WTC11 (cell line): ENCODE data around the gene GLO1. TPM values are rescaled to one million over a fixed set of nuclear protein-coding genes. Genes with fewer than 3 reads are reported as not detected.

ENCODE experiments used
- ATAC-seq: fragments of 200-7000 bp; cut with Tn5 transposase; 2 replicates; pipeline ENCODE4 v1.10.0; 2021; ENCODE audit warnings: mild to moderate bottlenecking, moderate library complexity
- CTCF ChIA-PET: fragments of 300-600 bp; sonication (Branson Sonifier 250); formaldehyde crosslinking; loops from one replicate; lab custom pipeline; 2021; ENCODE audit warnings: antibody characterized with exemption; lab: Charles Lee
- POLR2A ChIA-PET: fragments of 350-600 bp; sonication (Branson Sonifier 250); formaldehyde crosslinking; loops from one replicate; lab custom pipeline; 2021; ENCODE audit warnings: antibody characterized with exemption; lab: Charles Lee
- DNase-seq: peaks from one replicate; pipeline ENCODE4 v3.0.0; 2021; ENCODE audit warnings: low spot score
- H3K27ac Mint-ChIP-seq: 2 replicates; pipeline ENCODE4 v1.8.0; 2021; ENCODE audit warnings: mixed read lengths
- H3K27me3 Mint-ChIP-seq: 2 replicates; pipeline ENCODE4 v1.8.0; 2021; ENCODE audit warnings: low read depth, mild to moderate bottlenecking, moderate library complexity, mixed read lengths
- H3K36me3 Mint-ChIP-seq: 2 replicates; pipeline ENCODE4 v1.8.0; 2021; ENCODE audit warnings: mixed read lengths
- H3K4me1 Mint-ChIP-seq: 2 replicates; pipeline ENCODE4 v1.8.0; 2022; ENCODE audit warnings: mixed read lengths
- H3K4me3 Mint-ChIP-seq: 2 replicates; pipeline ENCODE4 v1.8.0; 2021; ENCODE audit warnings: mild to moderate bottlenecking, moderate library complexity, mixed read lengths
- H3K9me3 Mint-ChIP-seq: 2 replicates; pipeline ENCODE4 v1.8.0; 2021; ENCODE audit warnings: mixed read lengths
- AFF4 ChIP-seq: sonication (generic); formaldehyde crosslinking; IDR thresholded peaks from 2 replicates; pipeline ENCODE4 v1.8.1; 2023; ENCODE audit warnings: mild to moderate bottlenecking, missing genetic modification reagents, borderline replicate concordance
- HMGA2 ChIP-seq: fragments of 250-450 bp; sonication (Bioruptor Pico); IDR thresholded peaks from 2 replicates; pipeline ENCODE4 v1.4.0; 2021; ENCODE audit warnings: mild to moderate bottlenecking, moderate library complexity
- NFE2L1 ChIP-seq: sonication (generic); formaldehyde crosslinking; IDR thresholded peaks from 2 replicates; pipeline ENCODE4 v1.8.1; 2023; ENCODE audit warnings: missing genetic modification reagents
- NR2C2 ChIP-seq: sonication (generic); formaldehyde crosslinking; IDR thresholded peaks from 2 replicates; pipeline ENCODE4 v1.8.0; 2022; ENCODE audit warnings: mild to moderate bottlenecking, missing genetic modification reagents
- OVOL2 ChIP-seq: fragments of 250-450 bp; sonication (Bioruptor Pico); IDR thresholded peaks from 2 replicates; pipeline ENCODE4 v1.9.0; 2021; ENCODE audit warnings: mild to moderate bottlenecking, borderline replicate concordance
- SMAD4 ChIP-seq: sonication (generic); formaldehyde crosslinking; IDR thresholded peaks from 2 replicates; pipeline ENCODE4 v1.8.0; 2022; ENCODE audit warnings: mild to moderate bottlenecking, missing genetic modification reagents
- ZSCAN18 ChIP-seq: fragments of 250-450 bp; sonication (Bioruptor Pico); IDR thresholded peaks from 2 replicates; pipeline ENCODE4 v2.1.2; 2022; ENCODE audit warnings: mild to moderate bottlenecking, moderate library complexity
- total RNA-seq: library from RNA; stranded (reverse); gene quantifications from 3 replicates; pipeline ENCODE4 v1.2.3, GENCODE V29; 2021
- TF ChIP-seq, protein P1 (sequence below): sonication (generic); formaldehyde crosslinking; IDR thresholded peaks from 2 replicates; pipeline ENCODE4 v1.8.0; 2023; ENCODE audit warnings: missing genetic modification reagents, mild to moderate bottlenecking, borderline replicate concordance
- TF ChIP-seq, protein P2 (sequence below): fragments of 250-450 bp; sonication (Bioruptor Pico); conservative IDR thresholded peaks from 2 replicates; pipeline ENCODE4 v1.9.0; 2021; ENCODE audit warnings: mild to moderate bottlenecking
- TF ChIP-seq, protein P3 (sequence below): sonication (generic); formaldehyde crosslinking; IDR thresholded peaks from 2 replicates; pipeline ENCODE4 v1.8.1; 2022; ENCODE audit warnings: mild to moderate bottlenecking, missing genetic modification reagents, moderate library complexity, borderline replicate concordance
- TF ChIP-seq, protein P4 (sequence below): fragments of 200-600 bp; IDR thresholded peaks from 2 replicates; pipeline ENCODE4 v1.8.0; 2022; ENCODE audit warnings: antibody characterized with exemption

The GLO1 gene
- total RNA-seq, 1 experiment from 2014 or later = 147 TPM

DNA sequence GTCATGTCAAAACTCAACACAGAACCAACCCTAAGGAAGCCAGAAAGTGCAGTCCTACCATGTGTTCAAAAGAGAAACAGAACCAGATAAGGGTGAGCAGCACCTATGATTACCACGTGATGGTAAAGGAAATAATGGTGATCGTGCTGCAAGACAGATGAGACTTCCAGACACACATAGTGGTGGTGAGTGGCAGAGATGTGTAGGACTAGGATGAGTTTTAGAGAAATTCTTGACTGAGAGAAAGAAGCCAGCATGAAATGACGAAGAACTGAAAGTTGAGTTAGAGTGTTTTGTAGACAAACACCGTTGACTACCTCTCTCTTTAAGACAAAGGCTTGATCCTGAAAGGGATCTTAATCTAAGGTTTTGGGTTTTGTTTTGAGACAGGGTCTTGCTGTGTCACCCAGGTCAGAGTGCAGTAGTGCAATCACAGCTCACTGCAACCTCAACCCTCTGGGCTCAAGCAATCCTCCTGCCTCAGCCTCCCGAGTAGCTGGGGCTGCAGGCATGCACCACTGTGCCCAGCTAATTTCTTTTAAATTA lies 52.7 kb downstream of the GLO1 start:
- Mint-ChIP-seq H3K4me3 (no peak overlapping the region), H3K36me3 (peaks cover 5% of the 10 kb centered on the region), H3K9me3 (peaks cover 7% of the 10 kb centered on the region), H3K27me3 (no peaks in the 10 kb centered on the region), H3K4me1 (peaks cover 7% of the 10 kb centered on the region), H3K27ac (no peak overlapping the region)
- ATAC-seq (no peak), DNase-seq (no peak)
- POLR2A ChIA-PET = no interaction called here
- CTCF ChIA-PET = no interaction called here
- TF ChIP-seq NFE2L1 = no peak
- no peak for TF ChIP-seq OVOL2 (CRISPR knock-in tag)
- no peak for TF ChIP-seq SMAD4 (CRISPR knock-in tag)
- TF ChIP-seq, protein P1, sequence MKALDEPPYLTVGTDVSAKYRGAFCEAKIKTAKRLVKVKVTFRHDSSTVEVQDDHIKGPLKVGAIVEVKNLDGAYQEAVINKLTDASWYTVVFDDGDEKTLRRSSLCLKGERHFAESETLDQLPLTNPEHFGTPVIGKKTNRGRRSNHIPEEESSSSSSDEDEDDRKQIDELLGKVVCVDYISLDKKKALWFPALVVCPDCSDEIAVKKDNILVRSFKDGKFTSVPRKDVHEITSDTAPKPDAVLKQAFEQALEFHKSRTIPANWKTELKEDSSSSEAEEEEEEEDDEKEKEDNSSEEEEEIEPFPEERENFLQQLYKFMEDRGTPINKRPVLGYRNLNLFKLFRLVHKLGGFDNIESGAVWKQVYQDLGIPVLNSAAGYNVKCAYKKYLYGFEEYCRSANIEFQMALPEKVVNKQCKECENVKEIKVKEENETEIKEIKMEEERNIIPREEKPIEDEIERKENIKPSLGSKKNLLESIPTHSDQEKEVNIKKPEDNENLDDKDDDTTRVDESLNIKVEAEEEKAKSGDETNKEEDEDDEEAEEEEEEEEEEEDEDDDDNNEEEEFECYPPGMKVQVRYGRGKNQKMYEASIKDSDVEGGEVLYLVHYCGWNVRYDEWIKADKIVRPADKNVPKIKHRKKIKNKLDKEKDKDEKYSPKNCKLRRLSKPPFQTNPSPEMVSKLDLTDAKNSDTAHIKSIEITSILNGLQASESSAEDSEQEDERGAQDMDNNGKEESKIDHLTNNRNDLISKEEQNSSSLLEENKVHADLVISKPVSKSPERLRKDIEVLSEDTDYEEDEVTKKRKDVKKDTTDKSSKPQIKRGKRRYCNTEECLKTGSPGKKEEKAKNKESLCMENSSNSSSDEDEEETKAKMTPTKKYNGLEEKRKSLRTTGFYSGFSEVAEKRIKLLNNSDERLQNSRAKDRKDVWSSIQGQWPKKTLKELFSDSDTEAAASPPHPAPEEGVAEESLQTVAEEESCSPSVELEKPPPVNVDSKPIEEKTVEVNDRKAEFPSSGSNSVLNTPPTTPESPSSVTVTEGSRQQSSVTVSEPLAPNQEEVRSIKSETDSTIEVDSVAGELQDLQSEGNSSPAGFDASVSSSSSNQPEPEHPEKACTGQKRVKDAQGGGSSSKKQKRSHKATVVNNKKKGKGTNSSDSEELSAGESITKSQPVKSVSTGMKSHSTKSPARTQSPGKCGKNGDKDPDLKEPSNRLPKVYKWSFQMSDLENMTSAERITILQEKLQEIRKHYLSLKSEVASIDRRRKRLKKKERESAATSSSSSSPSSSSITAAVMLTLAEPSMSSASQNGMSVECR (CRISPR knock-in tag) = no peak
- no peak for TF ChIP-seq AFF4 (CRISPR knock-in tag)
- TF ChIP-seq, protein P2, sequence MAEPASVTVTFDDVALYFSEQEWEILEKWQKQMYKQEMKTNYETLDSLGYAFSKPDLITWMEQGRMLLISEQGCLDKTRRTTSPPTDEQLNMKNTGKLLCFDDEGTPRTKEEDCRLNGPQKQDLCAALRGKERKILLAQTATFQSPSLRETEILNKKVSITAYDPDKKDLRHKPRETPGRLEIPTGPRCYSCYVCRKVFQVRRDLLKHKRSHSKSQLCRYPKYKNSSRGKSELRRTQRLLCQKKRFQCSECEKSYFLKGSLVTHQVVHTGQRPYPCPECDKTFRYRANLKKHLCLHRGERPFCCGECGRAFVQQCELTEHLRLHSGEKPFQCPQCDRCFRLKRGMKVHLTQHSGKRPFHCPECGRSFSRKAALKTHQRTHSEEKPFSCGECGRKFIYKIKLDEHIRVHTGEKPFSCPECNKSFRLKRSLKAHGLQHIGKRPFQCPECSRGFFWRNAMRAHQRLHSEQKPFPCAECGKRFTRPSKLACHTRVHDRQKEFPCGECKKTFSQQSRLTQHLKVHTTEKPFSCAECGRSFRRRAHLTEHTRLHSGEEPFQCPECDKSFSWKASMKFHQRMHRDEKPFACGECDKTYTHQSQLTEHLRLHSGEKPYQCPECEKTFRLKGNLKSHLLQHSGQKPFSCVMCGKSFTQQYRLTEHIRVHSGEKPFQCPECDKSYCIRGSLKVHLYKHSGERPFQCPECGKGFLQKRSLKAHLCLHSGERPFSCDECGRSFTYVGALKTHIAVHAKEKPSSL (CRISPR knock-in tag) = no peak
- no peak for TF ChIP-seq ZSCAN18 (CRISPR knock-in tag)
- TF ChIP-seq, protein P3, sequence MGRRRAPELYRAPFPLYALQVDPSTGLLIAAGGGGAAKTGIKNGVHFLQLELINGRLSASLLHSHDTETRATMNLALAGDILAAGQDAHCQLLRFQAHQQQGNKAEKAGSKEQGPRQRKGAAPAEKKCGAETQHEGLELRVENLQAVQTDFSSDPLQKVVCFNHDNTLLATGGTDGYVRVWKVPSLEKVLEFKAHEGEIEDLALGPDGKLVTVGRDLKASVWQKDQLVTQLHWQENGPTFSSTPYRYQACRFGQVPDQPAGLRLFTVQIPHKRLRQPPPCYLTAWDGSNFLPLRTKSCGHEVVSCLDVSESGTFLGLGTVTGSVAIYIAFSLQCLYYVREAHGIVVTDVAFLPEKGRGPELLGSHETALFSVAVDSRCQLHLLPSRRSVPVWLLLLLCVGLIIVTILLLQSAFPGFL (CRISPR knock-in tag) = no peak
- TF ChIP-seq, protein P4, sequence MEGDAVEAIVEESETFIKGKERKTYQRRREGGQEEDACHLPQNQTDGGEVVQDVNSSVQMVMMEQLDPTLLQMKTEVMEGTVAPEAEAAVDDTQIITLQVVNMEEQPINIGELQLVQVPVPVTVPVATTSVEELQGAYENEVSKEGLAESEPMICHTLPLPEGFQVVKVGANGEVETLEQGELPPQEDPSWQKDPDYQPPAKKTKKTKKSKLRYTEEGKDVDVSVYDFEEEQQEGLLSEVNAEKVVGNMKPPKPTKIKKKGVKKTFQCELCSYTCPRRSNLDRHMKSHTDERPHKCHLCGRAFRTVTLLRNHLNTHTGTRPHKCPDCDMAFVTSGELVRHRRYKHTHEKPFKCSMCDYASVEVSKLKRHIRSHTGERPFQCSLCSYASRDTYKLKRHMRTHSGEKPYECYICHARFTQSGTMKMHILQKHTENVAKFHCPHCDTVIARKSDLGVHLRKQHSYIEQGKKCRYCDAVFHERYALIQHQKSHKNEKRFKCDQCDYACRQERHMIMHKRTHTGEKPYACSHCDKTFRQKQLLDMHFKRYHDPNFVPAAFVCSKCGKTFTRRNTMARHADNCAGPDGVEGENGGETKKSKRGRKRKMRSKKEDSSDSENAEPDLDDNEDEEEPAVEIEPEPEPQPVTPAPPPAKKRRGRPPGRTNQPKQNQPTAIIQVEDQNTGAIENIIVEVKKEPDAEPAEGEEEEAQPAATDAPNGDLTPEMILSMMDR = no peak
- no peak for TF ChIP-seq NR2C2
- TF ChIP-seq HMGA2 = no peak
